ENCODE data around the gene STRIP1. TPM values are rescaled to one million over a fixed set of nuclear protein-coding genes. Genes with fewer than 3 reads are reported as not detected.

Gene STRIP1
- total RNA-seq, 1 donor from 2014 or later, result 44.5 TPM

DNA sequence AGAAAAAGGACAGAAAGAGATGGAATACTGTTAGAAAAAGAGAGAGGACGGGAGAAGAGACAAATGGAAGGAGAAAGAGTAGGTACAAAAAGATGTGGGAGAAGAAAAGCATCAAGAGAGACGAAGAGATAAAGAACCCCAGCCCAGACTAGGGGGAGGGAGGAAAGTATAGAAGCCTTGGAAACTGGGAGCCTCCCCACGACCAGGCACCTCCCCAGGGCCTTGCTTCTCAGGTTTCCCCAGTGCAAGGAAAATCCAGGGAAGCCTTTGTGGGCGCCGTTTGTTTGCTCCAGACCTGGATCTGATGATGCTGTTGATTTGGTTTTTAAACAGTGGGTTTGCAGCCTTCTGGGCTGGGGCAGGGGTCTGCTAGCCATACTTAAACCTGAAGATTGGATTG, 51.2 kb downstream of the STRIP1 start:
- no peak overlapping the region for H3K4me3 ChIP-seq (ENCODE audit: low read depth, low read length)
- no peak for DNase-seq (ENCODE audit: low read depth)
- H3K27me3 ChIP-seq (ENCODE audit: control insufficient read depth, insufficient read depth, low read length), result peaks cover 45% of the 10 kb centered on the region
- TF ChIP-seq, protein P1, sequence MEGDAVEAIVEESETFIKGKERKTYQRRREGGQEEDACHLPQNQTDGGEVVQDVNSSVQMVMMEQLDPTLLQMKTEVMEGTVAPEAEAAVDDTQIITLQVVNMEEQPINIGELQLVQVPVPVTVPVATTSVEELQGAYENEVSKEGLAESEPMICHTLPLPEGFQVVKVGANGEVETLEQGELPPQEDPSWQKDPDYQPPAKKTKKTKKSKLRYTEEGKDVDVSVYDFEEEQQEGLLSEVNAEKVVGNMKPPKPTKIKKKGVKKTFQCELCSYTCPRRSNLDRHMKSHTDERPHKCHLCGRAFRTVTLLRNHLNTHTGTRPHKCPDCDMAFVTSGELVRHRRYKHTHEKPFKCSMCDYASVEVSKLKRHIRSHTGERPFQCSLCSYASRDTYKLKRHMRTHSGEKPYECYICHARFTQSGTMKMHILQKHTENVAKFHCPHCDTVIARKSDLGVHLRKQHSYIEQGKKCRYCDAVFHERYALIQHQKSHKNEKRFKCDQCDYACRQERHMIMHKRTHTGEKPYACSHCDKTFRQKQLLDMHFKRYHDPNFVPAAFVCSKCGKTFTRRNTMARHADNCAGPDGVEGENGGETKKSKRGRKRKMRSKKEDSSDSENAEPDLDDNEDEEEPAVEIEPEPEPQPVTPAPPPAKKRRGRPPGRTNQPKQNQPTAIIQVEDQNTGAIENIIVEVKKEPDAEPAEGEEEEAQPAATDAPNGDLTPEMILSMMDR (IDR thresholded peaks at IDR 0.05; ENCODE audit: insufficient read depth, low read length, severe bottlenecking), result no peak
- no peaks in the 10 kb centered on the region for H3K36me3 ChIP-seq (ENCODE audit: control insufficient read depth, insufficient read depth, low read length)
- no peak for FAIRE-seq

DNA sequence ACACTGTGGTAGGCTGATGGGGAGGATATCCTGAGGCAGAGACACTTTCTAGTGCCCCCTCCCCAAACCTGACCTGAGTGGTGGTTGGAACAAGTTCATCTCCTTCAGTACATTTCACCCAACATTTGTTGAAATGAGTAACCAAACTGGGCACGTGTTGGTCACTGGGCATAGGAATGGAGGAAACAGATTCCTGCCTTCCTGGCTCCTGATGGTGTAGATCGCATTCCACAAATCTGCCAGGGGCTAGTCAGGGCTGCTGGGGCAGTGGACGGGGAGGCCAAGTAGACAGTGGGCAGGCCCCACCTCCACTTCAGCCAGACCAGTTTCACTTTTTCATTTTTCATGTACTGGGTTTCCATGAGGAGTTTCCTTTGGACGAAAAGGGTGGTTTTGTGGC, 52.5 kb downstream of the STRIP1 start:
- H3K27me3 ChIP-seq (ENCODE audit: control insufficient read depth, insufficient read depth, low read length), result peaks cover 46% of the 10 kb centered on the region
- TF ChIP-seq, protein P1 (IDR thresholded peaks at IDR 0.05; ENCODE audit: insufficient read depth, low read length, severe bottlenecking), result no peak
- H3K36me3 ChIP-seq (ENCODE audit: control insufficient read depth, insufficient read depth, low read length), result no peaks in the 10 kb centered on the region
- DNase-seq (ENCODE audit: low read depth) (no peak), FAIRE-seq (no peak)
- no peak overlapping the region for H3K4me3 ChIP-seq (ENCODE audit: low read depth, low read length)

DNA sequence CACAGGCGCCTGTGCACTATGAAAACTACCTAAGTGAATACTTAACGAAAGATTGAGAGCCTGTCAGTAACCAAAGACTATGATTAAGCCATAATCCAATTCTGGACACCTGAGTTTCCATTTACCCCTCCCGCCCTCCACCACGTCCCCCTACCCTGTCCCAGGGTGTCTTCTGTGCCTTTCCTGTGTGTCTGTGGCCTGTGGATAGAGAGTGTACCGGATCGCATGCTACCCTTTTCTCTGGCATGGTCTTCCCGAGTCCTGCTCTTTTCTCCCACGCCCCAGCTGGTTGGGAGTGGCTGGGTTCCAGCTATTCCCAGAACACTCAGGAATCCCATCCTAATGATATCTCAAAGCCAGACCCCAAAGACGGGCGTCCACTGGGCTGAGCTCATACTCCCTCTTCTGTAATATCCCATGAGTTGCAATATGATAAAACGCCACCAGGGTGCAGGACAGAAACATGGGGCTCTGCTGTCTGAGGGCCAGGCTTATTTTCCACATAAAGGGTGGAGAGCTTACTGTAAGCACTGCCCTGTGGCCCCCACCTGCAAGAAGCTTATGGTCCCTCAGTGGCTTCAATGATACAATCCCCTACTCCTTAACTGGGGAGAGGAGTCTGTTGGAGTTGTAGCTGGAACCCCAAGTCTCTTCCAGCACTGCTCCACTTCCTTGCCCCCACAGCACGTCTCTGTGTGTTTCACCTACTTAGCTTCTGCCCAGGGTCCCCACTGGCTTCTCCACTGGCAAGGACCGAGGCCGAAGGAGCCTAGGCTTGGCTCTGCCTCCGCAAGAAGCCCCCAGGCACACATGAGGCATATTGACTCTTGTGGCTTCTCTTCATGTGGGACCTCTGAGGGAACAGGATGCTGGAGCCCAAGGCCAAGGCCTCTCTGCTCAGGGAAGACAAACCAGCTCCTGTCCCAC, 53.7 kb downstream of the STRIP1 start:
- FAIRE-seq, result no peak
- TF ChIP-seq, protein P1 (IDR thresholded peaks at IDR 0.05; ENCODE audit: insufficient read depth, low read length, severe bottlenecking), result peak; percentile 70
- no peak overlapping the region for H3K4me3 ChIP-seq (ENCODE audit: low read depth, low read length)
- peaks cover 40% of the 10 kb centered on the region for H3K27me3 ChIP-seq (ENCODE audit: control insufficient read depth, insufficient read depth, low read length)
- no peaks in the 10 kb centered on the region for H3K36me3 ChIP-seq (ENCODE audit: control insufficient read depth, insufficient read depth, low read length)
- peak; percentile 43 for DNase-seq (ENCODE audit: low read depth)

DNA sequence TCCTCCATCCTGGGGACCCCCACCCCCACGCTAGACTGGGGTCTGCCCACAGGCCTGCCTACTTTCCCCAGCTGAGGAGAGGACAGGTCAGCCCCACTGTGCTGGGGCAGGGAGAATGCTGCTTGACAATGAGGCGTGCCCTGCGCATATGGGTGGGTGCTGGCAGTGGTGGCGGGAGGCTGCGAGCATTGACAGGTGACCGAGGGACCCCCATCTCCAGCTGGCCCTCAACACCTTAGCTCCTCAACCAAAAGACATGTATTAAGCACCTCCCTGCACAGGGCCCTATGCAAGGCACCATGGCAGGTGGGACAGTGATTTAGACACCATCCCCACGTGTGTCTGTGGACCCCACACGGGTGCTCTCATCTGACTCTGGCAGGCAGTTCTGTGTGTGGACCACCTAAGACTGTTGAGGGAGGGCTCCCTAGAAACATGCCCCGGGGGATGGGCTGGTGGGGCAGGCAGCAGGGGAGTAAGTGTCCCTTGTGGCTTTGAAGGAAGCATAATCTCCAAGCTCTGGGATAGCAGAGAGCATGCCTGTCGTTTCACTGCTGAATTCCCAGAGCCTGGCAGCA, 54.4 kb downstream of the STRIP1 start:
- H3K36me3 ChIP-seq (ENCODE audit: control insufficient read depth, insufficient read depth, low read length), result no peaks in the 10 kb centered on the region
- FAIRE-seq (no peak), DNase-seq (ENCODE audit: low read depth) (no peak)
- no peak overlapping the region for H3K4me3 ChIP-seq (ENCODE audit: low read depth, low read length)
- peaks cover 36% of the 10 kb centered on the region for H3K27me3 ChIP-seq (ENCODE audit: control insufficient read depth, insufficient read depth, low read length)
- TF ChIP-seq, protein P1 (IDR thresholded peaks at IDR 0.05; ENCODE audit: insufficient read depth, low read length, severe bottlenecking), result no peak

DNA sequence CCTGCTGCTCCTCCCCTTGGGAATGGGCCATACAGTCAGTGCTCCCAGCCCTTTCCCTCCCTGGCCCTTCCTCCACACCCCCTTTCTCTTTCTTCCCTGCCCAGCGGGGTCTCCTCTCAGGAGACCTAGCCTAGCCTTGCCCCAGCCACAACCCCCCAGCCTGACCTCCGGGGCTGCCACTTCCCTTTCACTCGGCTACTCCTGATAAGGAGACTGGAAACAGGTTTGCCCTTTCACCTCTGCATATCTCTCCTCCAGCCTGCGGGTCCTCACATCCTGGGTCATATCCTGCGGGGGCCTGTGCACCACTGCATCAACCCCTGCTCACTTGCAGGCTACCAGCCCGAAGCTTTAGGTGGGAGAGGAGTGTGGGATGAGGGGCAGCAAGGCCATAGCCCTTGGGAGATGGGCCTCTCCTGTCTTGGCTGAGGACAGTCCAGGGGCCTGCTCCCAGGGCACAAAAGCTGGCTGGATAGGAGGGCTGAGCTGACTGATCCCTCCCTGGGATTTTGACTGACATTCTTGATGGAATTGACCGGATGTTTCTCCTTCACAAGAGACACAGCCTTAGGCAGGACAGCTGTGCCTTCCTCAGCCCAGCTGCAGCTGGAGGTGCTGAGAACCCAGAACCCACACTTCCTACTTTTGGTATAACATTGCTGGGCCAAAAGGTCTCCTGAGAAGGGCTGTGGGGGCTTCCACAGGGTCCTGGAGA, 55.3 kb downstream of the STRIP1 start:
- Histone ChIP-seq H3K4me3 (ENCODE audit: low read depth, low read length) (no peak overlapping the region), H3K27me3 (ENCODE audit: control insufficient read depth, insufficient read depth, low read length) (peaks cover 27% of the 10 kb centered on the region), H3K36me3 (ENCODE audit: control insufficient read depth, insufficient read depth, low read length) (no peaks in the 10 kb centered on the region)
- DNase-seq (ENCODE audit: low read depth) (no peak), FAIRE-seq (no peak)
- TF ChIP-seq, protein P1 (IDR thresholded peaks at IDR 0.05; ENCODE audit: insufficient read depth, low read length, severe bottlenecking), result no peak

All from bronchial epithelial cell (primary cell).